ENCODE measurements around the gene MAPK8IP1.
A peak's percentile ranks its signal among the peaks of the same experiment; 100 is the strongest.
"Not testable (repeated sequence)": the region's sequence is repeated elsewhere in the genome, so short reads cannot be mapped to it uniquely, and the experiment has no call there.

MAPK8IP1 gene

DNA sequence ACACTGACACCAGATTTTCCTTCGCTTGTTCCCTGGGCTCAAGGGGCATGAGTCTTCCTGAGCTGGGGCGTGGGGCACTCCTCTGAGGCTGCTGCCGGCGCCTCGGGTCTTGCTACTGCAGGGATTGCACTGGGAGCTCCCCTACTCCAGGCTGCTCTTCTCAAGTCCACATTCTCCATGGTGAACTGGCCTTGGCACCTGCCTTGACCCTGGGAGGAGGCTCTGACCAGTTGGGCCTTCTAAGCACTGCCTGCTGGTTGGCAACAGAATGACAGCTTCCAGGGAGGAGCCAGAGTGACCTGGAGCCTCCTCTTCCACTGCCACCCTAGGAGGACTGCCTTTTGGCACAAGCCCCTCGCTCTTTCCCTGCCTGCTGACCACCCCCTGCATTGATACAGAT, 12.1 kb downstream of the MAPK8IP1 start:
- DNase-seq (ENCODE audit: low read depth), result no peak
- no peak overlapping the region for H3K4me3 ChIP-seq (ENCODE audit: low read length)
- TF ChIP-seq, protein P1, sequence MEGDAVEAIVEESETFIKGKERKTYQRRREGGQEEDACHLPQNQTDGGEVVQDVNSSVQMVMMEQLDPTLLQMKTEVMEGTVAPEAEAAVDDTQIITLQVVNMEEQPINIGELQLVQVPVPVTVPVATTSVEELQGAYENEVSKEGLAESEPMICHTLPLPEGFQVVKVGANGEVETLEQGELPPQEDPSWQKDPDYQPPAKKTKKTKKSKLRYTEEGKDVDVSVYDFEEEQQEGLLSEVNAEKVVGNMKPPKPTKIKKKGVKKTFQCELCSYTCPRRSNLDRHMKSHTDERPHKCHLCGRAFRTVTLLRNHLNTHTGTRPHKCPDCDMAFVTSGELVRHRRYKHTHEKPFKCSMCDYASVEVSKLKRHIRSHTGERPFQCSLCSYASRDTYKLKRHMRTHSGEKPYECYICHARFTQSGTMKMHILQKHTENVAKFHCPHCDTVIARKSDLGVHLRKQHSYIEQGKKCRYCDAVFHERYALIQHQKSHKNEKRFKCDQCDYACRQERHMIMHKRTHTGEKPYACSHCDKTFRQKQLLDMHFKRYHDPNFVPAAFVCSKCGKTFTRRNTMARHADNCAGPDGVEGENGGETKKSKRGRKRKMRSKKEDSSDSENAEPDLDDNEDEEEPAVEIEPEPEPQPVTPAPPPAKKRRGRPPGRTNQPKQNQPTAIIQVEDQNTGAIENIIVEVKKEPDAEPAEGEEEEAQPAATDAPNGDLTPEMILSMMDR (conservative IDR thresholded peaks at IDR 0.05; ENCODE audit: low read length), result no peak

DNA sequence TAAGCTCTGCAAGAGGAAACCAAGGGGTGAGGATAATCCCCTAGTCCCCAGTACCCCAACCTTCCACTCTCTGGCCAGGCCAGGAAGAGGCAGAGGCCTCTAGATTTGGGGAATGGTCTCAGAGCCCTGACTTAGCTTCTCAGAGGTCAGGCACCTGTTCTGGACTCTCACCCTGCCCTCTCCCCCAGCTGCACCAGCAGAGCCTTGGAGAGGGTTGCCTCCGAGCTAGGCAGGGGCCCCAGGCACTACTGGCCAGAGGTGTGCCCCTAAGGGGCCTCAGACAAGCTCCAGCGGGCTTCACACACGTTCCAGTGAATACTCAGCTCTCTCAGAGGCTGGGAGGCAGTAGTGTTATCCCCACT, 13.6 kb downstream of the MAPK8IP1 start:
- H3K4me3 ChIP-seq (ENCODE audit: low read length), result peak overlapping the region; percentile 54
- TF ChIP-seq, protein P1 (conservative IDR thresholded peaks at IDR 0.05; ENCODE audit: low read length), result no peak
- DNase-seq (ENCODE audit: low read depth), result no peak

DNA sequence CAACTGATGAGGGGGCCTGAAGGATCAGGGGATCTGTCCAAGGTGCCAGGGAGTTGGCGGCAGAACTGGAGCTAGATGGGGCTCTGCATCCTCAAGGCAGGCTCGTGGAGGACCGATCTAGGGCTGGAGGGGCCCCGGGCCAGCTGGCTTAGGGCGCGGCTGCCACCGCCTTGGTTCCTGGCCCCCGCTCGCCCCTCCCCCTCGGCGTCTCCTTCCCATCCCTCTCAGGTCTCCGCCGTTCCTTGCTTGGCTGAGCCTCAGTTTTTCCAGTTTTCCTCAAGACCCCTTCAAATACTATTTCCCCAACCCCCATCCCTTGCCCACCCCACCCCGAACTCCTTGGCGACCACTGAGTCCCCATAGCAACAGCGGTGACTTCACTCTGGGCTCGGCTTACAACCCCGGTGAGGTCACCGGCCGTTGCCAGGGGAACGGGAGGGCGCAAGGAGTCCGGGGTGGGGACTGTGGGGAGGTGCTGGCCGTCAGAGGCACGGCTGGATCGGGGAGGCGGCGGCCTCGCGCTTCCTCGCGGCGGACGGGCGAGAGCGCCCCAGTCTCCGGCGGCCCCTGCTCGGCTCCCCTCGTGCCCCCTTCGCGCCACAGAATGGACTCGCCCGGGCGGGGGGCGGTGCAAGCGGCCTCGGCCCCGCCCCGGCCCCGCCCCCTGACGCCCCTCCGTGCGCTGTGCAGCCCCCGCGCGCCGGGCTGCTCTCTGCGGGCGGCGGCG, 14.2 kb downstream of the MAPK8IP1 start:
- TF ChIP-seq, protein P1 (conservative IDR thresholded peaks at IDR 0.05; ENCODE audit: low read length), result no peak
- peak overlapping the region; percentile 54 for H3K4me3 ChIP-seq (ENCODE audit: low read length)
- DNase-seq (ENCODE audit: low read depth), result peak; percentile 81

DNA sequence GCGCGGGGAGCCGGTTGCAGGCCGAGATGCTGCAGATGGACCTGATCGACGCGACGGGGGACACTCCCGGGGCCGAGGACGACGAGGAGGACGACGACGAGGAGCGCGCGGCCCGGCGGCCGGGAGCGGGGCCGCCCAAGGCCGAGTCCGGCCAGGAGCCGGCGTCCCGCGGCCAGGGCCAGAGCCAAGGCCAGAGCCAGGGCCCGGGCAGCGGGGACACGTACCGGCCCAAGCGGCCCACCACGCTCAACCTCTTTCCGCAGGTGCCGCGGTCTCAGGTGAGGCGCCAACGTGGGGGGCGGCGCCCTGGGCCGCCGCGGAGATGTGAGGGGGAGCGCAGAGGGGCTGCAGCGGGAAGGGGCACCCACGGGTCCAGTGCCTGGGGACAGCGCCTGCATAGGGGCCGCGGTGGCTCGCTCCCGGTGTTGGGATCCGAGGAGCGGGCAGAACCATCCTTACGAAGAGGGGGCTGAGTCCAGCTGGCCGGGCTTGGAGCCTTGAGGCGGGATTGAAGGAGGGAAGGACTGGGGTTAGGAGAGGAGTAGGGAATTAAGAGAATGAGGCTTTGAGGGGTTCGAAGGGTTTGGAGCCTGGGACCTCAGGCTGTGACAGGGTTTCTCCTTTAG, 14.8 kb downstream of the MAPK8IP1 start:
- not testable (repeated sequence) for DNase-seq (ENCODE audit: low read depth)
- H3K4me3 ChIP-seq (ENCODE audit: low read length), result peak overlapping the region; percentile 57

DNA sequence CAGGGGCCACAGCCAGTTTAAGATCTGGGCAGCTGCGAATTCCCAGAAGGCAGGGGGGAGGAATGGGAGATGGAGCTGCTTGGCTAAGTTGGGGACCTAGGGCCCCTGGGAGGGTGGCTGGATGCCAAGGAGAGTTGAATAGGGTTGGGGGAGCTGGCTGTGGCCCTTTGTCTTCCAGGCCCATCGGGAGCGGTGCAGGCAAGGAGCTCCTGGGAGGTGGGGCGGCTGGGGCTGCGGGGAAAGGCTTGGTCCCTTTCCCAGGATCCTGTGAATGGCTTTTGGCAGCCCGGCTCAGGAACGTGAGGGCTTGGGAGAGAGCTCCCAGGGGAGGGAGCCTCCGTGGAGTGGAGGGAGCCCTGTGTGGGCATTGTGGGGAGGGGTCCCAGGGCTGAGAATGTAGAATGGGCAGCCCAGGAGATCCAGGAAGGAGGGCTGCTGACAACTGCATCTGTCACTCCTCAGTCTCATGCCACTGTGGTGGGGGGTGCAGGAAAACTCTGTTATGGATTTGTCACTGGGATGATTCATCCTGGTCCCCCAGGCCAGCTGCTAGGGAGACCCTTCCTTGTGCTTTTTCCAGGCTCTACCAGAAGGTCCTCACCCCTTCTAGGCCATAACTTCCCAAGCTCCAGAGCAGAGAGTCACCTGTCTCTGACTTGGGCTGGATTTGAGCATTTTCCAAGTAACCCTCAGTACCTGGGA, 15.6 kb downstream of the MAPK8IP1 start:
- H3K4me3 ChIP-seq (ENCODE audit: low read length), result peak overlapping the region; percentile 57

DNA sequence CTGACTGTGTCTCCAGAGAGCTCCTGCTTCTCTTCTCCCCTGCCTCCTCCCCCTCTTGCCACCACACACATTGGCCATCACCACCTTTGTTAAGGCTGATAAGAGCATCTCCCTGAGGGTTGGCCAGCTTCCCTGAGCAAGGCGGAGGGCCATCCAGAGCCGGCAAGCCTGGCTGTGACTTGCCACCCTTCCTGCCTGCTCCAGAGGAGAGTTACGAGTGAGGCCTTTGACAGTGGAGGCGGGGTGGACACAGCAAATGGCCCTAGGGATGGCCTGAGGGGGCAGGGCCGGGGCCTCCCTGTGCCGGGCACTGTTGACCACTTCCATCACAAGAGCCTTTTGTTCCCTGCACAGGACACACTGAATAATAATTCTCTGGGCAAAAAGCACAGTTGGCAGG, 16.2 kb downstream of the MAPK8IP1 start:
- TF ChIP-seq, protein P1 (conservative IDR thresholded peaks at IDR 0.05; ENCODE audit: low read length), result no peak
- H3K4me3 ChIP-seq (ENCODE audit: low read length), result no peak overlapping the region
- DNase-seq (ENCODE audit: low read depth), result no peak

More for the DNA sequence above, 15.6 kb downstream of the MAPK8IP1 start:
- DNase-seq (ENCODE audit: low read depth), result peak; percentile 25
- TF ChIP-seq, protein P1 (conservative IDR thresholded peaks at IDR 0.05; ENCODE audit: low read length), result no peak

DNA sequence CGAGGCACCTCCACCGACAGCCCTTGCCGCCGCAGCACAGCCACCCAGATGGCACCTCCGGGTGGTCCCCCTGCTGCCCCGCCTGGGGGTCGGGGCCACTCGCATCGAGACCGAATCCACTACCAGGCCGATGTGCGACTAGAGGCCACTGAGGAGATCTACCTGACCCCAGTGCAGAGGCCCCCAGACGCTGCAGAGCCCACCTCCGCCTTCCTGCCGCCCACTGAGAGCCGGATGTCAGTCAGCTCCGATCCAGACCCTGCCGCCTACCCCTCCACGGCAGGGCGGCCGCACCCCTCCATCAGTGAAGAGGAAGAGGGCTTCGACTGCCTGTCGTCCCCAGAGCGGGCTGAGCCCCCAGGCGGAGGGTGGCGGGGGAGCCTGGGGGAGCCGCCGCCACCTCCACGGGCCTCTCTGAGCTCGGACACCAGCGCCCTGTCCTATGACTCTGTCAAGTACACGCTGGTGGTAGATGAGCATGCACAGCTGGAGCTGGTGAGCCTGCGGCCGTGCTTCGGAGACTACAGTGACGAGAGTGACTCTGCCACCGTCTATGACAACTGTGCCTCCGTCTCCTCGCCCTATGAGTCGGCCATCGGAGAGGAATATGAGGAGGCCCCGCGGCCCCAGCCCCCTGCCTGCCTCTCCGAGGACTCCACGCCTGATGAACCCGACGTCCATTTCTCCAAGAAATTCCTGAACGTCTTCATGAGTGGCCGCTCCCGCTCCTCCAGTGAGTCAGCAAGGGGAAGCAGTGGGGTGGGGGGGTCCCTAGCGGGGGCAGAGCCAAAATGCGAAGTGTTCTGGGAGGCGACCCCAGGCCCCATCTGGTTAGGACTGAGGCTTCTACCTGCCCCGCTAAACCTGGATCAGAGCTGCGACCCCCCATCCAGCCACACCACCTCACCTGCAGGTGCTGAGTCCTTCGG, 17.3 kb downstream of the MAPK8IP1 start:
- TF ChIP-seq, protein P1 (conservative IDR thresholded peaks at IDR 0.05; ENCODE audit: low read length), result no peak
- H3K4me3 ChIP-seq (ENCODE audit: low read length), result no peak overlapping the region
- no peak for DNase-seq (ENCODE audit: low read depth)

All from AG10803 (cell line).